ENCODE results near the gene LURAP1L. TPM values are rescaled to one million over a fixed set of nuclear protein-coding genes. Genes with fewer than 3 reads are reported as not detected.

The LURAP1L gene
- total and polyA plus RNA-seq, 9 of the 15 experiments (the other 6 are each of a cell fraction or from before 2014, with no cell fraction given) = 0.06 to 0.28 (median 0.07) TPM; not detected in 4

DNA sequence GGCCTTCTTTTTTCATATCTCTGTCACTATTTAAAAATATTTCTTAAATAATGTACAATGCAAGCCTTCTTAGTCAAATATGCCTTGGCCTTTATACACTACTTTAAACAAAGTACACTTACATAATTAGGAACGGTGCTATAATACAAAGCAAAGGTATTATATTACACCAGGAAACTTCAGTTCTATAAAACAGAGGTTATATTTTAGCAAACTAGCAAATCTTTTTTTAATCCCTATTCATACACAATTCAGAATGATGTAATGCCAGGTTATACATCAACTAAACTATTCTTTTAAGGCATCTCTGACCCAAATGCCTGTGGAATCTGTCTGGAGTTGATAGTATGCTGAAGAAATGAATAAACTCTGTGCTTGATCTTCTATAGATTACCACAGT, 10.7 kb upstream of the LURAP1L start:
- ChIA-PET CTCF (ENCODE audit: low intra/inter-chr PET ratio) (no interaction called here), POLR2A (no interaction called here)
- no peak for ATAC-seq
- no peaks in the 10 kb centered on the region for H3K9me1 ChIP-seq (ENCODE audit: control insufficient read depth, insufficient read depth, low read length)
- H3K27me3 ChIP-seq (ENCODE audit: control insufficient read depth in 2 of 2, insufficient read depth in 2 of 2, low read length in 2 of 2) = no peaks in the 10 kb centered on the region
- no peak overlapping the region for H3K27ac ChIP-seq (ENCODE audit: extremely low read depth, low read depth, low read length)
- no peak for FAIRE-seq
- no peak overlapping the region for H3K4me2 ChIP-seq (ENCODE audit: insufficient read depth, low read length)
- in situ Hi-C loops (cut with MboI) = no loop called here
- no peaks in the 10 kb centered on the region for H3K4me1 ChIP-seq (replicated peaks in 1 of 2; ENCODE audit: control insufficient read depth in 2 of 2, insufficient read depth in 2 of 2, low read length in 2 of 2)
- no peaks in the 10 kb centered on the region for H4K20me1 ChIP-seq (replicated peaks; ENCODE audit: control insufficient read depth, insufficient read depth, low read length)
- H3K9ac ChIP-seq (ENCODE audit: insufficient read depth in 1 of 2, low read depth in 2 of 2, low read length in 2 of 2) = no peak overlapping the region
- no peaks in the 10 kb centered on the region for H3K36me3 ChIP-seq (ENCODE audit: control insufficient read depth, insufficient read depth, low read length)
- H3K79me2 ChIP-seq (ENCODE audit: control insufficient read depth, insufficient read depth, low read length) = no peaks in the 10 kb centered on the region
- no peak overlapping the region for H3K4me3 ChIP-seq
- TF ChIP-seq STAT5B (CRISPR knock-in tag; IDR thresholded peaks at IDR 0.05) (no peak), ZNF584 (CRISPR knock-in tag; IDR thresholded peaks at IDR 0.05; ENCODE audit: low read depth) (no peak), BCL6 (CRISPR knock-in tag; IDR thresholded peaks at IDR 0.05) (no peak), CBX1 (IDR thresholded peaks at IDR 0.05; ENCODE audit: low read depth) (no peak), ZNF384 (IDR thresholded peaks at IDR 0.05; ENCODE audit: low read depth, low read length) (no peak), DMBX1 (CRISPR knock-in tag; IDR thresholded peaks at IDR 0.05; ENCODE audit: borderline replicate concordance) (no peak), KLF16 (IDR thresholded peaks at IDR 0.05) (no peak), ZNF707 (CRISPR knock-in tag; conservative IDR thresholded peaks at IDR 0.05) (no peak), RNF2 (IDR thresholded peaks at IDR 0.05) (no peak), SMAD3 (CRISPR knock-in tag; conservative IDR thresholded peaks at IDR 0.05) (no peak), BRD9 (IDR thresholded peaks at IDR 0.05; ENCODE audit: low read depth, partially characterized antibody) (no peak)
- TF ChIP-seq, protein P1, sequence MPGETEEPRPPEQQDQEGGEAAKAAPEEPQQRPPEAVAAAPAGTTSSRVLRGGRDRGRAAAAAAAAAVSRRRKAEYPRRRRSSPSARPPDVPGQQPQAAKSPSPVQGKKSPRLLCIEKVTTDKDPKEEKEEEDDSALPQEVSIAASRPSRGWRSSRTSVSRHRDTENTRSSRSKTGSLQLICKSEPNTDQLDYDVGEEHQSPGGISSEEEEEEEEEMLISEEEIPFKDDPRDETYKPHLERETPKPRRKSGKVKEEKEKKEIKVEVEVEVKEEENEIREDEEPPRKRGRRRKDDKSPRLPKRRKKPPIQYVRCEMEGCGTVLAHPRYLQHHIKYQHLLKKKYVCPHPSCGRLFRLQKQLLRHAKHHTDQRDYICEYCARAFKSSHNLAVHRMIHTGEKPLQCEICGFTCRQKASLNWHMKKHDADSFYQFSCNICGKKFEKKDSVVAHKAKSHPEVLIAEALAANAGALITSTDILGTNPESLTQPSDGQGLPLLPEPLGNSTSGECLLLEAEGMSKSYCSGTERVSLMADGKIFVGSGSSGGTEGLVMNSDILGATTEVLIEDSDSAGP (CRISPR knock-in tag; IDR thresholded peaks at IDR 0.05) = no peak
- TF ChIP-seq, protein P2, sequence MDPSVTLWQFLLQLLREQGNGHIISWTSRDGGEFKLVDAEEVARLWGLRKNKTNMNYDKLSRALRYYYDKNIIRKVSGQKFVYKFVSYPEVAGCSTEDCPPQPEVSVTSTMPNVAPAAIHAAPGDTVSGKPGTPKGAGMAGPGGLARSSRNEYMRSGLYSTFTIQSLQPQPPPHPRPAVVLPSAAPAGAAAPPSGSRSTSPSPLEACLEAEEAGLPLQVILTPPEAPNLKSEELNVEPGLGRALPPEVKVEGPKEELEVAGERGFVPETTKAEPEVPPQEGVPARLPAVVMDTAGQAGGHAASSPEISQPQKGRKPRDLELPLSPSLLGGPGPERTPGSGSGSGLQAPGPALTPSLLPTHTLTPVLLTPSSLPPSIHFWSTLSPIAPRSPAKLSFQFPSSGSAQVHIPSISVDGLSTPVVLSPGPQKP (CRISPR knock-in tag; IDR thresholded peaks at IDR 0.05) = no peak
- TF ChIP-seq, protein P3, sequence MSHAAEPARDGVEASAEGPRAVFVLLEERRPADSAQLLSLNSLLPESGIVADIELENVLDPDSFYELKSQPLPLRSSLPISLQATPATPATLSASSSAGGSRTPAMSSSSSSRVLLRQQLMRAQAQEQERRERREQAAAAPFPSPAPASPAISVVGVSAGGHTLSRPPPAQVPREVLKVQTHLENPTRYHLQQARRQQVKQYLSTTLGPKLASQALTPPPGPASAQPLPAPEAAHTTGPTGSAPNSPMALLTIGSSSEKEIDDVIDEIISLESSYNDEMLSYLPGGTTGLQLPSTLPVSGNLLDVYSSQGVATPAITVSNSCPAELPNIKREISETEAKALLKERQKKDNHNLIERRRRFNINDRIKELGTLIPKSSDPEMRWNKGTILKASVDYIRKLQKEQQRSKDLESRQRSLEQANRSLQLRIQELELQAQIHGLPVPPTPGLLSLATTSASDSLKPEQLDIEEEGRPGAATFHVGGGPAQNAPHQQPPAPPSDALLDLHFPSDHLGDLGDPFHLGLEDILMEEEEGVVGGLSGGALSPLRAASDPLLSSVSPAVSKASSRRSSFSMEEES (CRISPR knock-in tag; IDR thresholded peaks at IDR 0.05) = no peak
- intact Hi-C loops (cut with micrococcal nuclease) = no loop called here
- no TSS peak for BruUV-seq (replicated peaks)
- WGBS (ENCODE audit: insufficient coverage, low coverage, missing lambda C conversion rate) = 0% methylated on average over 1 of the region's 1 CpG
- no peak for DNase-seq (ENCODE audit: extremely low read depth in 1 of 4, low spot score in 3 of 4)
- H2AFZ ChIP-seq (ENCODE audit: low read depth, low read length) = no peak overlapping the region
- H3K9me3 ChIP-seq (replicated peaks; ENCODE audit: control insufficient read depth, insufficient read depth, low read depth, low read length) = no peaks in the 10 kb centered on the region
